SK-N-MC (cell line): Measurements from ENCODE around the gene PRKCZ.

Source experiments
- EZH2 ChIP-seq: fragments of 200-600 bp; sonication (generic); IDR thresholded peaks from one replicate; pipeline ENCODE4 v1.6.1; 2017; ENCODE audit warnings: antibody characterized with exemption
- FOXP2 ChIP-seq: optimal IDR thresholded peaks from 2 replicates; pipeline ENCODE3; 2011; ENCODE audit warnings: mild to moderate bottlenecking, moderate library complexity; ENCODE audit not compliant: insufficient read depth; ENCODE audit errors: extremely low read length, control extremely low read depth
- POLR2AphosphoS5 ChIP-seq: IDR thresholded peaks from 2 replicates; pipeline ENCODE4 v1.6.1; 2012; ENCODE audit warnings: mild to moderate bottlenecking, low read depth, low read length, borderline replicate concordance

GRCh38 chr1:2215329-2215728 lies 165.1 kb downstream of the PRKCZ start:
- TF ChIP-seq EZH2, result no peak
- no peak for TF ChIP-seq POLR2AphosphoS5
- TF ChIP-seq FOXP2, result no peak
